Measurements from ENCODE around the gene GABRD.
A peak's percentile ranks its signal among the peaks of the same experiment; 100 is the strongest.

The GABRD gene

GRCh38 chr1:2041305-2041704 lies 22.2 kb downstream of the GABRD start:
- no peak for DNase-seq

DNA sequence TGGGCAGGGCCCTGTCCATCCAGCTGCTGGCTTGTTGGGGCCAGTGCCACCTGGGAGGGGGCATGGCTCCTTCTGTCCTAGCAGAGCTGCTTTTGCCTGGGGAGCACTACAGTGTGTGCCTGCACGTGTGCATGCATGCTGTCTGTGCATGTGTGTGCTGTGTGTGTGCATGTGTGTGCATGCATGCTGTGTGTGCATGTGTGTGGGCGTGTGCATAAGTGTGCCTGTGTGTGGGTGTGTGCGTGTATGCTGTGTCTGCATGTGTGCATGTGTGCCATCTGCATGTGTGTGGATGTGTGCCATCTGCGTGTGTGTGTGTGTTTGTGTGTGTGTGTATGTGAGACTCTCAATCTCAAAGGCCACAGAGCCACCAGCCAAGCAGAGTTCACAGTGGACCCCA lies 22.7 kb downstream of the GABRD start:
- DNase-seq: no peak

DNA sequence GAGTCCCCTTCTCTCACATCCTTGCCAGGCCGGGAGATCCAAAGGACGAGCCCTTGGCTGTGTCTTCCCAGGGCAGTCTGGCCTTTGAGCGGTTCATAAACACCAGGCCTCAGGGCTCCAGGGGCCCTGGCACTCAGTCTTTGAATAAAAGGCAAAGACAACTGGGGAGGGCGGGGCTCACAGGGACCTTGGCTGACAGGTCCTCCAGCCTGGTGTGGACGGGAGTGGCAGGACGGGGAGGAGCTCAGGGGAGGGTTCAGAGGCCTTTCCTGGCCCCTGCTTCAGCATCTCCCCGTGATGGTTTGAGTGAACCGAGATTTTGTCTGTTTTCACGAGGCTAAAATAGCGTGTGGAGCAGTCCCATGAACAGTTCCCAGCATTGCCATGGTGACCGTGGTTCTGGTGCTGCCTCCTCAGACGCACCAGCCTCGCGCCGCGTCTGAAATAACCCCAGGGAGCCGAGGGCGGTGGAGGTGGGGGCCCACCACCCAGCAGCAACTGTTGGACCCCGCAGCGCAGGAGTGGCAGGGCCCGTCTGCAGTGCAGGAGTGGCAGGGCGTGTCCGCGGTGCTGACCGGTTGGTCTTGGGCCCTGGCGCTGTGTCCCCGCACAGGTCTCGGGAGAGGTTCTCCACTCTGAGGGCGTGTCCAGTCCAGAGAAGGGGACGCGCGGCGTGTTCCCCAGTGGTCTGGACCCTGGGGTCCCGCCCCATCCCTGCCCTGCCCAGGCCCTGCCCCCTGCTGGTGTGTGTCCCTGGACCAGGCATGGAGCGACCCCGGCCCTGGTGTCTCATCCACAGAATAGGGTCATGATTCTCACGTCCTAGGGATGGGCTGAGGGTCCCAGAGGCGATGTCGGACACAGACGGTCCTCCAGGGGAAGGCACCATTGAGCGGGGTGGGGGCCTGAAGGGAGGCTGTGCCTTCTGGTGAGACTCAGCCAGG lies 24.0 kb downstream of the GABRD start:
- DNase-seq: no peak

DNA sequence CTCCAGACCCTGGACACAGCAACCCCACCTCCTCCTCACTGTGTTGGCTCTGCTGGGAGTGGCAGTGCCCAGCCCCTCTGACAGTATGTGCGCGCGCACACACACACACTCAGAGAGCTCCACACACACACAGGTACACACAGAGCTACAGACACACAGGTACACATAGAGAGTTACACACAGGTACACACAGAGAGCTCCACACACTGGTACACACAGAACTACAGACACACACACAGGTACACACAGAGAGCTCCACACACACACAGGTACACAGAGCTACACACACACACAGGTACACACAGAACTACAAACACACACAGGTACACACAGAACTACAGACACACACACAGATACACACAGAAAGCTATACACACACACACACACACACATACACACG lies 24.7 kb downstream of the GABRD start:
- DNase-seq: no peak

DNA sequence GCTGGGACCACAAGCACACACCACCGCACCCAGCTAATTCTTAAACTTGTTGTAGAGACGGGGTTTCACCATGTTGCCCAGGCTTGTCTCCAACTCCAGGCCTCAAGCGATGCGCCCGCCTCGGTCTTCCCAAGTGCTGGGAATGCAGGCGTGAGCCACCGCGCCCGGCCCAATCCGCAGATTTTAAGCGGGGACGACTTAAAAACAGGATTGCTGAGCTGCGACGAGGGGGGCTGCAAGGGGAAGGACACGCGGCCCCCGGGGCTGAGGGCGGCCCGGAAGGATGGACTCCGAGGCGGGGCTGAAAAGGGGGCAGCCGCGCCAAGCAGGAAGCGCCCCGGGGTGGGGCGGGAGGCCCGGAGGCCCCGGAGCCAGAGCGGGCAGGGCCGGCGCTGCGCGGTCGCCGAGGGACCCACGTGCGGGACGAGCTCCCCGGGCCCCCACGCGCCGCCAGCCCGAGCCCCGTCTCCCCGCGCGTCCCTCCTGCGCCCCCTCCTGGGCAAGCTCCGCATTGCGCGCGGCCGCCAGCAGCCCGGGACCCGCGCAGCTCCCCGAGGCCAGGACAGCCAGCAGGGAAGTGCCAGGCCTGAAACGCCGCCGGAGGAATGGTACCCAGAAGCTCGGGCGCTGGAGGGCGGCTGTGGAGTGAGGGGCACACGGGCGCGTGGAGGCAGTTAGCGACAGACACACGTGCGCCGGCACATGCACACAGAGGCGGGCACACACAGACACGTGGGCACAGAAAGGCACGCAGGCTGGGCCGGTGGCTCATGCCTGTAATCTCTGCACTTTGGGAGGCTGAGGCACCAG lies 25.6 kb downstream of the GABRD start:
- DNase-seq: no peak

- DNase-seq: no peak
Measured at GRCh38 chr1:2045468-2046173, 26.5 kb downstream of the GABRD start.

DNA sequence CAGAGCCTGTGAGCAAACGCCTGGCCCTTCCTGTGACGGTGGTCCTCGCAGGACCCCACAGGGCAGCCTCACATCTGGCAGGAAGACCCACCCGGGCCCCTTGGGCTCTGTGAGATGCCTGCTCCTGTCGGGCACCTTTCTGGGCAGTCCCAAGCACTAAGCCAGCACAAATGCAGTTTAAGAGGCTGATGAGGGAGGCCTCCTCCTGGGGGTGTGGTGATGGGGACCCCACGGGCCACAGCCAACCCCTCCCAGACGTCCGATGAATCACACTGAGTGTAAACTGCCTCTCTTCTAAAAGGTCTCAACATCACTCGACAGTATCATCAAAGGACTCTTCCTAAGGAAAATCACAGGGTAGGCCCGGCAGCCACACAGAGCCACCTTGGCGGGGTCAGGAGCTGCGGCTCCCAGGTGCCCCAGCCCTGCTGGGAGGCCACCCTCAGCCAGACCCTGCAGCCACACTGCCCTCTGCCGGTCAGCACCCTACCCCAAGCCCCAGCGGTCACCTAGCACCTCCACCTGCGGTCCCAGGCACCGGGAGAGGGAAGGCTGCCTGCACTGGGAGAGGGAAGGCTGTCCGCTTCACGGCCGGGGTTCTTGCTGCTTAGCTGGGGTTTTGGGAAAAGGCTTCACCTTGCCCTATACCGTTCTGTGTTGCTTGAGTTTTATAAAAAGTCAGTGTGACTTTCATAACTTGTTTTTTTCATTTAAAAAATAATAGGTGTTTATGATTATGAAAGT lies 27.2 kb downstream of the GABRD start:
- no peak for DNase-seq

- DNase-seq: no peak
Measured at GRCh38 chr1:2046953-2047748, 28.0 kb downstream of the GABRD start.

- no peak for DNase-seq
Measured at GRCh38 chr1:2047749-2048729, 28.9 kb downstream of the GABRD start.

GRCh38 chr1:2049225-2049717 lies 30.1 kb downstream of the GABRD start:
- no peak for DNase-seq

GRCh38 chr1:2049718-2050431 lies 30.7 kb downstream of the GABRD start, which contains the start of gene PRKCZ:
PRKCZ (plus strand) TSS chr1:2050411; CDS start chr1:2050631, 220 bp downstream.
- DNase-seq: peak; percentile 51

- DNase-seq: no peak
Measured at GRCh38 chr1:2050461-2050792, 31.3 kb downstream of the GABRD start.

DNA sequence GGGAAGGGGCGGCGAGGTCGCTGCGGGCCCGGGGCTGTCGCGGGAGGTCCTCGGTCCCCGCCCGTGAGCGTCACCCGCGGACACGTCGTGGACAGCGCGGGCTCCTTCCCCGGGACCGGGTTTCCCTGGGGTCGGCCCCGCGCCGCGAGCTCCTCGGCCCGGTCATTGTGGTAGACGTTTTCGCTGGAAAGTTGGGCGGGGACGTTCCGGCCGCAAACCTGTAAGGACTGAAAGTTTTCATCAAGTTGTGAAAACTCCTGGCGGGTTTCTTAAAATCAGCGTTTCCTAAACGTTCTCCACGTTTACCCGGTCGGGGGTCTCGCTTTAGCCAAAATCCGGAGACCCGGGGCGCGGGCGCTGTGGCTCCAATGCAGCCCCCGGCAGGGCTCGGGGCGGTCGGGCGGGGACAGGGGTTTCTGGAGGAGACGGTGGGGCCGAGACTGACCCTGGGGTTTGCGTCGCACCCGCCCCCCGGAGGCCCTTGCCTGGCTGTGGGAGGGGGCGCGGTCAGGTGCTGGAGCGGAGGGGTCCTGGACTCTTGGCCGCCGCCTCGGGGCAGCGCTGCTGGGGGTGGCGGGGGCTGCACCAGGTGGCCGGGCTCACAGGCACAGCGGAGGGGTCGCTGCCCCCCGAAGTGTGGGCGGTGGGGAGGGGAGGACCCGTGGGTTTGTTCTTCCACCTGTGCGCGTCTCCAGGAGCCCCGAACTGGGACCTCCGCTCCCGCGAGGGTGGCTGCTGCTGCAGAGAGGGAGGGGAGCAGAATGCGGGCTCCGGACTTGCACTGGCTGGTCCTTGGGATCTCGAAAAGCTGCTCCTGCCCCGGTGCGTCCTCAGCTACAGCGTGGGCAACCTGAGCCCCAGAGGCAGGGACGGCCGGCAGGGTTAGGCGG lies 31.9 kb downstream of the GABRD start:
- DNase-seq: no peak

DNA sequence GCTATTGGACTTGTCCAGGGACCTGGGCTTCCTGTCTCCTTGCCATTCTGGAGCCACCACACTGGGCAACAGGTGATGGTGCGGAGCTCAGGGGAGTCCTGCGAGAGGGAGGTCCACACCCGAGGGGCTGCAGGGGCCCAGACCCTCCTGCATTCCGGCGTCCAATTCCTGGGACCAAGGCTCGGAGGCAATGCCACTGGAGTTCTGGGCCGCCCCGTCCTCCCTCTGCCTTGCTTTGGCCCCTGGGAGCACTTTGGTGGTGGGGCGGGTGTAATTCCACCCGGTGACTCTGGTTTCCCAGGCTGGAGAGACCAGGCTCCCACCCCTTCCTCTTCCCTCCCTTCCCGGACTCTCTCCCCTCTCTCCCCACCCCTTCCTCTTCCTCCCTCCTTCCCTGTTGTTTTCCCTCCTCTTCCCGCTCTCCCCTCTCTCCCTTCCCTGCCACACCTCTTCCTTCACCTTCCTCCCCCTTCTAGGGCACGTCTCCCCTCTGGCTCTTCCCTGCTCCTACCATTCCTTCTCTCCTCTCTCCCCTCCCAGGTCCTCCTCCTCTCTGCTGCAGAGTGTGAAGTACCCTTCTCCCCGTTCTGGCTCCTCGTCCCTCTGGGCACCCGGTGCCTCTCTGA lies 33.0 kb downstream of the GABRD start:
- DNase-seq: no peak

DNA sequence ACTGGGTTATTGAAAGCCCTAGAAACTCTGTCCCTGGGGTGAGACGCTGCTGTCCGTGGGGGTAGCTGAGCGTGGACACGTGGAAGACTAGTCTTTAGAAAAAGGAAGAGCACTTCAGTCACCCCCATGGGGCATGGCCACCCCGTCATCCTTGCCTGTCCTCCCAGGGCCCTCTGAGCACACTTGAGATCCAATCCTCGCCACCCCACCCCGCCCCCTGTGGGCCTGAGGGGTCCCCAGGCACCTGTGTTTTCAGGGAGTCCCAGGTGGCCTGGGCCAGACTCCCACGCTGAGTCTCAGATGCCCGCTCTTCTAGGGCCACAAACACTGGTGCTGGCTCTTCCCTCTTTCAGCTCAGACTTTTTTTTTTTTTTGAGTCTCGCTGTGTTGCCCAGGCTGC lies 33.6 kb downstream of the GABRD start:
- no peak for DNase-seq

DNA sequence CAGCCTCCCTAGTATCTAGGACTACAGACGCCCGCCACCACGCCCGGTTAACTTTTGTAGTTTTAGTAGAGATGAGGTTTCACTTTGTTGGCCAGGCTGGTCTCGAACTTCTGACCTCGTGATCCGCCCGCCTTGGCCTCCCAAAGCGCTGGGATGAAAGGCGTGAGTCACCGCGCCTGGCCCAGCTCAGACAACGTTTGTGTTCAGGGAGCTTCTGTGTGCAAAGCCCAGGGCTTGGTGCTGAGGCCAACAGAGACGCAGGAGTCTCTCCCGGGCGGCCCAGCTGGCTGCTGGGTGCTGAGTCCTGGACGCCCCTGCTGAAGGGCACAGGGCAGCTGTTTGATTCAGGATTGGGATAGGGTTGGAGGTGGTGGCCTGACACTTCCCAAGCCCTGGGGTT lies 34.1 kb downstream of the GABRD start:
- DNase-seq: no peak

DNA sequence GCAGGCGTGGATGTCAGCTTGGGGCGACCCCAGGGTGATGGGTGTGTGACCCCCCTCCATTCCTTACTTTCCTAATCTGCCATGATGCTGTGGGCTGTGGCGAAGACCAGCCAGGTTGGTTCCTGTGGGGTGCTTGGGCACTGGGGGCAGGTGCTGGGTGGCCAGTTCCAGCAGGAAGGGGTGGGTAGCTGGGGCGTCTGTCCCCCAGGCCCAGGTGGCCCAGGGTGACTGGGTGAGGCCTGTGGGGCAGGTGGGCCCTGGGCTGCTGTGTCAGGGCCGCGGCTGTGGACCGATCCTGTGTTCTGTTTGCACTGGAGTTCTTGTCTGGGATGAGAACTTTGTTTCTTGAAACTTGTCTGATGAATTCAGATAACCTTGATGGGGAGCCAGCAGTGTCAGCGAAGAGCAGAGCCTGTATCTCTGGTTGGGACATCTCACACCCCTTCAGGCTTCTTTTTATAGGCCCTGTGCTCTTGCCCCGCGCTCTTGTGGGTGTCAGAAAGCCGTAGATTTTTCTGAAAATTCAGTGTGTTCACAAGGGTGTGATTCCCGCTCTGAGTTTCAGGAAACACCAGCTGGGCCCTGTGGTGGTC lies 34.7 kb downstream of the GABRD start:
- DNase-seq: no peak

- no peak for DNase-seq
Measured at GRCh38 chr1:2054560-2054959, 35.4 kb downstream of the GABRD start.
